AG10803 (cell line): ENCODE results near the gene TRPM3.

ENCODE experiments used
- DNase-seq: peaks from one replicate; pipeline ENCODE4 v3.0.0; 2010; ENCODE audit warnings: low read depth
- H3K4me3 ChIP-seq: 2 replicates; pipeline ENCODE4 v1.5.1; 2011; ENCODE audit warnings: mild to moderate bottlenecking, low read length, control low read depth
- TF ChIP-seq, protein P1 (sequence below): conservative IDR thresholded peaks from 2 replicates; pipeline ENCODE4 v1.5.1; 2011; ENCODE audit warnings: mild to moderate bottlenecking, low read length, control low read depth, inconsistent platforms

The TRPM3 gene

DNA sequence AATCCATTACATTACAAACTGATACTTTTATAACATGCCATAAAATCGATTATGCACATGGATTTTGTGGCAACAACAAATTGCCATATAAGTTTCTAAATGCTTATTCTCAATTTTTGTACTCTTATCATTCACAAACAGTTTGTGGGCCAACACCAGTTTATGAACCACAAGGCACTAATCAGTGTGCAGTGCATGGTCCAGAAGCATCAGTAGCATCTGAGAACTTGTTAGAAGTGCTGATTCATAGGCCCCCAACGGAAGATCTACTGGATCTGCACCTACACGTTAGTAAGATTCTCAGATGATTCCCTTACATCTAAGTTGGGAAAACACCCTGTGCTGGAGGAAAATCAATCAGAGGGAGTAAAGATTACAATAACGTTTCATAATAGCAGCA lies 242.8 kb downstream of the TRPM3 start:
- TF ChIP-seq, protein P1, sequence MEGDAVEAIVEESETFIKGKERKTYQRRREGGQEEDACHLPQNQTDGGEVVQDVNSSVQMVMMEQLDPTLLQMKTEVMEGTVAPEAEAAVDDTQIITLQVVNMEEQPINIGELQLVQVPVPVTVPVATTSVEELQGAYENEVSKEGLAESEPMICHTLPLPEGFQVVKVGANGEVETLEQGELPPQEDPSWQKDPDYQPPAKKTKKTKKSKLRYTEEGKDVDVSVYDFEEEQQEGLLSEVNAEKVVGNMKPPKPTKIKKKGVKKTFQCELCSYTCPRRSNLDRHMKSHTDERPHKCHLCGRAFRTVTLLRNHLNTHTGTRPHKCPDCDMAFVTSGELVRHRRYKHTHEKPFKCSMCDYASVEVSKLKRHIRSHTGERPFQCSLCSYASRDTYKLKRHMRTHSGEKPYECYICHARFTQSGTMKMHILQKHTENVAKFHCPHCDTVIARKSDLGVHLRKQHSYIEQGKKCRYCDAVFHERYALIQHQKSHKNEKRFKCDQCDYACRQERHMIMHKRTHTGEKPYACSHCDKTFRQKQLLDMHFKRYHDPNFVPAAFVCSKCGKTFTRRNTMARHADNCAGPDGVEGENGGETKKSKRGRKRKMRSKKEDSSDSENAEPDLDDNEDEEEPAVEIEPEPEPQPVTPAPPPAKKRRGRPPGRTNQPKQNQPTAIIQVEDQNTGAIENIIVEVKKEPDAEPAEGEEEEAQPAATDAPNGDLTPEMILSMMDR, result no peak
- DNase-seq, result no peak
- H3K4me3 ChIP-seq, result no peak overlapping the region

DNA sequence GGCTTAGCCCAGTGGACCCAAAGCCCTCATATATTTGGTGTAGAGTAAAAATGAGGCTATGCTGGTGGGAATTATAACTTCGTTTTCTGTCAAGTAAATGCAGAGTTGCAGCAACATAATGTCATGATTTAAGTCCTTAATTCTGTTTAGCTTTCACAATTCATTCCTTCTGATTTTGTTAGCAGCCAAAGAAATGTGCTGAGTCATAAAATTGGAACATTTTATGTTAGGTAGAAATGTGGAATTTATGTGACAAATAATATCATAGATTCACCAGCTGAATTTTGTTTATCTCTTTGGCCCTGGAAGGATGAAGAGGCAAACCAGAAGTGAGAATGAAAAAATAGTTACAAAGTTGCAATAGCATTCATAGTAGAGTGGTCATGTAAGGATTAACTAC lies 247.0 kb downstream of the TRPM3 start:
- TF ChIP-seq, protein P1, result no peak
- H3K4me3 ChIP-seq, result no peak overlapping the region
- DNase-seq, result peak; percentile 5

DNA sequence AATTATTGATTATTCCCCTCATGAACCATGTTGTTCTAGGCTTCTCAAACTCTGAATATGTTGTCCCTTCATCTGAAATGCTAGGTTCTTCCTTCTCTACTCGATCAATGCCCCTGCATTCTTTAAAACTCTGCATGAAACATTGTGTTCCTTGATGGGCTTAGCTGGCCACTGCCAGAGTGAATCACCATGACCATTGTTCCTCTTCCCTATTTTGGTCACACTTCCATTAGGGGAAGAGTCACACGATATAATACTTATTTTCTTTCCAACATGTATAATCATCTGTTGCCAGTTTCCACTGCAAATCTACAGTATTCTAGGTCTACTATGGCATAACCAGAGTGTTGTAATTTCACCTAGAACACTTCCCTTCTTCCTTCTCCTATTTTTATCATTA lies 247.9 kb downstream of the TRPM3 start:
- no peak overlapping the region for H3K4me3 ChIP-seq
- no peak for DNase-seq
- TF ChIP-seq, protein P1, result no peak

DNA sequence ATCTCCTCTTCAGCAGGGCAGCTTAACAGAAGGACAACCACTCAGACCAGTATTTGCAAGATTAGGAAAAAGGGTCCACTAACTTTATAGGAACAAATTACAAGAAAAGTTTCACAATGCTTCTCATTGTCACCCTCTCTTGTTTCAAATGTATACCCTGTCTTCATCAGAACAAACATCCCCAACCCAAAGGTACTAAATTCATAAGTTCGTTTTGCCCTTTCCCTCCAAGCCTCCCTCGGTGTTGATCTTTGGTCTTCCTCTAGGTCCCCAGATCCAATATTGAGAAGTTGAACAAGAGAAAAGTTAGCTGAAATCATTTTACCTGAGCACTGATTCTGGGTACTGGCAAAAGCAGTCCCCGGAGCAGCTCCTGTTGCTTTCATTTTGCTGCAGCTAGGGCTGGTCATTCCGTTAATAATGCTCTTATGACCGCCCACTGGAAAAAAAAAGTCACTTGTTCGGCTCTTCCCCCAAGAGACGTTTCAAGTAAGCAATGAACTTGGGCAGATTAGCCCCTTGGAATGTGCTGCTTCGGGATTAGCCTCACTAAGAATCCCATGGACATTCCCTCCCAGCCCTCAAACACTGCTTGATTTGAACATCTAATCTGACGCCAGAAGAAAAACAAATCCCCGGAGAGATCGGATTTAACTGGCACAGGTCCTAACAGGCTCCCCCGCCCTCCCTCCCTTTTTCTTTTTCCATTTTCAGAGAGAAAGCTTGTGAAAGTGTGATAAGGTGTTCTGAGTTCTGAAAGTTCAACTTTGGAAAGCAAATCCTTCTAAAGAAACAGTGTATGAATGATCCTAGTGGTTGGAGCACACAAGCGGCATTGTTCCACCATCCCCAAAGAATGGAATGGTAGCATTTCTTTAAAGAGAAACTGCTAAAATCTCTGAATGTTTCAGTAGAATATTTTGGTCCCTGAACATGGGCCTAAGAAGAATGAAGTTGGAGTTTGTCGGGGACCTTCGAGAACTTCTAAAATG lies 252.5 kb downstream of the TRPM3 start:
- H3K4me3 ChIP-seq, result no peak overlapping the region
- no peak for DNase-seq
- TF ChIP-seq, protein P1, result no peak

DNA sequence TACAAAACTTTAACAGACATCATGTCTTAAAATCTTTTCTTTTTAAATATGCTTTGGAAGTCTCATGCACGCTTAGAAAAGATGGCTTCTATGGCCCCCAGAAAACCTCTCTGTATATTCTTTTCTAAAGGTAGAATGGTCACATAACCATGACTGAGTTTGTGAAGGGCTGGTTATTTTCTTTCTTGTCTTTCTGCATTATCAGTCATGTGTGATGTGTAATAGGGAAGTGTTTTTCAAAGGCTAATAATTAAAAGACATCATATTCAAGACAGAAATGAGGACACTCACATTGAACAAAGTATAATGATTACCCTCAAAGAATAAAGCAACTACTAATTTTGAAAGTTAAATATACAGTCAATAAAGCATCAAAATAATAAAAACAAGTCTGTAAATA lies 253.4 kb downstream of the TRPM3 start:
- no peak overlapping the region for H3K4me3 ChIP-seq
- DNase-seq, result no peak
- TF ChIP-seq, protein P1, result no peak

DNA sequence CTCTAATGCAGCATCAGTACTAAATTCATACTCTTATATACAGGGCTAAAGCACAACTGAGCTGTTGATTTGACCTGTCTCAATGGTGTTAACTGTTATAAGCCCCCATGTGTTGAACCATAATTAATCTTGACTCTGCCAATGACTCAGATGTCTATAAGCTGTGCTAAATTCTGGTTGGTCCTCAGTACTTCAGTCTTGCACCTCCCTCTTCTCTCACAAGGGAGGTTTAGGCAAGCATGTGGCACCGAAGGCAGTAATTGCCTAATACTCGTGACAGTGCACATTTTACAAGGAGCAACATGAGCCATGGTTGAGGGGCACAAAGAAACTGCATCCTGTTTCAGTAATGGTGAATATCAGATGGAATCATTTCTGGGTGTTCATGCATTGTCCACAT lies 255.9 kb downstream of the TRPM3 start:
- TF ChIP-seq, protein P1, result no peak
- H3K4me3 ChIP-seq, result no peak overlapping the region
- DNase-seq, result no peak

DNA sequence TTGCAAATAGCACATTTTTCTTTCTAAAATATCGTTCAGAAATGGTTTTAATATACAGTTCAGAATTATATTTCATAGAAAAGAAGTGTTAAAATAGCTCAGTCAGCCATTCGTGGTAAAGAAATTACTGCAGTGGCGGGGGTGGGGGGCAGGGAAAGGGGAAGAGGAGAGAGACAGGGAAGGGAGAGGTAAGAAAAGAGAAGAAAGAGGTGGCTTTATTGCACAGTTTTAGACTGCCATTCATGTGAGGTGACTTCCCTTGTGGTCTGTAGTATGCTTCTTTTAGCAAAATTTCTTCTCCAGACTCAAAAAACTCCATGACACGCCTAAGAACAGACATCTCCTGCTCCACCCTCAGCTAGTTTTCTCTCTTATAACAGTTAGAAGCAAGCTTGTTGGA lies 259.6 kb downstream of the TRPM3 start:
- TF ChIP-seq, protein P1, result no peak
- no peak overlapping the region for H3K4me3 ChIP-seq

More for the DNA sequence above, 259.6 kb downstream of the TRPM3 start:
- DNase-seq, result no peak
